ENCODE measurements around the gene LAMA5. TPM values are rescaled to one million over a fixed set of nuclear protein-coding genes. Genes with fewer than 3 reads are reported as not detected.
A peak's percentile ranks its signal among the peaks of the same experiment; 100 is the strongest.

Gene LAMA5
- total and polyA plus RNA-seq, 2 experiments from 2014 or later = 71.3 to 252 TPM

- Histone ChIP-seq H4K20me1 (ENCODE audit: insufficient read depth, poor library complexity, severe bottlenecking) (peaks cover 11% of the 10 kb centered on the region), H3K36me3 (replicated peaks; ENCODE audit: insufficient read depth, low read depth) (peaks cover 7% of the 10 kb centered on the region), H3K27ac (peak overlapping the region; percentile 27), H3K9me2 (replicated peaks; ENCODE audit: insufficient read depth) (no peaks in the 10 kb centered on the region), H3K4me1 (ENCODE audit: insufficient read depth) (peaks cover 15% of the 10 kb centered on the region), H3K79me2 (peaks cover 49% of the 10 kb centered on the region), H3K27me3 (no peaks in the 10 kb centered on the region), H3K9me3 (ENCODE audit: low read depth) (no peaks in the 10 kb centered on the region), H2AFZ (no peak overlapping the region), H3K4me3 (no peak overlapping the region), H3K4me2 (peak overlapping the region; percentile 97)
- no peak for DNase-seq (ENCODE audit: low spot score)
- TF ChIP-seq EZH2phosphoT487 (IDR thresholded peaks at IDR 0.05; ENCODE audit: low read depth, severe bottlenecking, unreplicated experiment) = no peak
- no peak for TF ChIP-seq EZH2 (IDR thresholded peaks at IDR 0.05; ENCODE audit: borderline replicate concordance)
- TF ChIP-seq CTCF (IDR thresholded peaks at IDR 0.05; ENCODE audit: poor library complexity) = no peak
- 92% methylated on average over 11 of the region's 11 CpGs for WGBS (ENCODE audit: low lambda C conversion rate, missing lambda C conversion rate)
These were observed 21.9 kb upstream of the LAMA5 start for GRCh38 chr20:62388839-62389600.

- H3K4me1 ChIP-seq (ENCODE audit: insufficient read depth) = peaks cover 15% of the 10 kb centered on the region
- H2AFZ ChIP-seq = no peak overlapping the region
- H3K79me2 ChIP-seq = peaks cover 52% of the 10 kb centered on the region
- DNase-seq (ENCODE audit: low spot score) = no peak
- peak overlapping the region; percentile 96 for H3K4me3 ChIP-seq
- H3K9me3 ChIP-seq (ENCODE audit: low read depth) = no peaks in the 10 kb centered on the region
- peak overlapping the region; percentile 97 for H3K4me2 ChIP-seq
- TF ChIP-seq EZH2phosphoT487 (IDR thresholded peaks at IDR 0.05; ENCODE audit: low read depth, severe bottlenecking, unreplicated experiment) = no peak
- no peak for TF ChIP-seq CTCF (IDR thresholded peaks at IDR 0.05; ENCODE audit: poor library complexity)
- TF ChIP-seq EZH2 (IDR thresholded peaks at IDR 0.05; ENCODE audit: borderline replicate concordance) = no peak
- H3K27me3 ChIP-seq = no peaks in the 10 kb centered on the region
- peak overlapping the region; percentile 76 for H3K27ac ChIP-seq
- WGBS (ENCODE audit: low lambda C conversion rate, missing lambda C conversion rate) = 80% methylated on average over 20 of the region's 20 CpGs
- peaks cover 7% of the 10 kb centered on the region for H3K36me3 ChIP-seq (replicated peaks; ENCODE audit: insufficient read depth, low read depth)
- H3K9me2 ChIP-seq (replicated peaks; ENCODE audit: insufficient read depth) = no peaks in the 10 kb centered on the region
- peaks cover 11% of the 10 kb centered on the region for H4K20me1 ChIP-seq (ENCODE audit: insufficient read depth, poor library complexity, severe bottlenecking)
These were observed 21.0 kb upstream of the LAMA5 start for GRCh38 chr20:62387933-62388635.

- Histone ChIP-seq H3K27me3 (no peaks in the 10 kb centered on the region), H3K9me2 (replicated peaks; ENCODE audit: insufficient read depth) (no peaks in the 10 kb centered on the region), H3K36me3 (replicated peaks; ENCODE audit: insufficient read depth, low read depth) (peaks cover 7% of the 10 kb centered on the region), H3K4me1 (ENCODE audit: insufficient read depth) (peaks cover 15% of the 10 kb centered on the region), H3K27ac (peak overlapping the region; percentile 76), H4K20me1 (ENCODE audit: insufficient read depth, poor library complexity, severe bottlenecking) (peaks cover 11% of the 10 kb centered on the region), H3K4me3 (peak overlapping the region; percentile 96), H2AFZ (no peak overlapping the region), H3K9me3 (ENCODE audit: low read depth) (no peaks in the 10 kb centered on the region), H3K4me2 (peak overlapping the region; percentile 97), H3K79me2 (peaks cover 52% of the 10 kb centered on the region)
- WGBS (ENCODE audit: low lambda C conversion rate, missing lambda C conversion rate) = 14% methylated on average over 16 of the region's 47 CpGs
- DNase-seq (ENCODE audit: low spot score) = no peak
- no peak for TF ChIP-seq EZH2phosphoT487 (IDR thresholded peaks at IDR 0.05; ENCODE audit: low read depth, severe bottlenecking, unreplicated experiment)
- TF ChIP-seq EZH2 (IDR thresholded peaks at IDR 0.05; ENCODE audit: borderline replicate concordance) = no peak
- no peak for TF ChIP-seq CTCF (IDR thresholded peaks at IDR 0.05; ENCODE audit: poor library complexity)
These were observed 20.3 kb upstream of the LAMA5 start for GRCh38 chr20:62387219-62387913.
